Activated CD8-positive, alpha-beta memory T cell treated with anti-CD3 and anti-CD28 coated beads, Interleukin-2, amount 50 U/mL, for 4 hours (primary cell): ENCODE measurements around the gene S100P.
"Not testable (repeated sequence)": the region's sequence is repeated elsewhere in the genome, so short reads cannot be mapped to it uniquely, and the experiment has no call there.

Experiments
- DNase-seq: peaks from one replicate; pipeline ENCODE4 v3.0.0-alpha.2; 2020

Gene S100P

DNA sequence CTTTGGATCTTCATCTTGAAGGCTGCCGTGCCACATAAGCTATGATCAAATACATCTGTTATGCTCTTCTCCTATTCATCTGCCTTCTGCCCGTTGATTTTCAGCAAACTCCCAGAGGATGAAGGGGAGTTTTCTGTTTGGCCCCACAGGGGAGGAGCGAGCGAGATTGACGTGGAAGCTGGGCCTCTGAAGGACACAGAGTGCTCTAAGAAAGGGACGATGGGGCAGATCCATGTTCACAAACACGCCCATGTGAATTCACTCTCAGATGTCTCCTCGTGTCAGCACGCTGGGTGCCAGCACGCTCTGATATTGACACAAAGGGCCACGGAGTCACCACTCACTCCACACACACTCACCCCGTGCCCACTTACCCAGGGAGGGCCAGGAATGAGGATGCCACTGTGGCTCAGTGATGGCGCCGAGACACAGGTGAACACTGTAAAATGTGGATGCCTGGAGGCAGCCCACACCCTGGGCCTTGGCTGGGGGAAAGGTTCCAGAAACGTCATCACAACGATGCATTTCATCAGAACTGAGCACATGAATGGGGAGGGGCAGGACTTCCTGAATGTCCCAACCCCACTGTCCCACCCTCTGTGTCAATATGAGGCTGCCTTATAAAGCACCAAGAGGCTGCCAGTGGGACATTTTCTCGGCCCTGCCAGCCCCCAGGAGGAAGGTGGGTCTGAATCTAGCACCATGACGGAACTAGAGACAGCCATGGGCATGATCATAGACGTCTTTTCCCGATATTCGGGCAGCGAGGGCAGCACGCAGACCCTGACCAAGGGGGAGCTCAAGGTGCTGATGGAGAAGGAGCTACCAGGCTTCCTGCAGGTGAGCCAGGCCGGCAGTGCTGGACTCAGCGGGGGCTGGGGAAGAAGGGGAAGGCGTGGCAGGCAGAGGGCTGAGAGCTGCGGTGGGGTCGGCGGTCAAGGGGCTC, at the start of gene S100P:
S100P (plus strand) TSS at position 648 of the 946 bp plus-strand sequence; CDS start at position 703, 55 bp downstream.
- DNase-seq, result no peak

DNA sequence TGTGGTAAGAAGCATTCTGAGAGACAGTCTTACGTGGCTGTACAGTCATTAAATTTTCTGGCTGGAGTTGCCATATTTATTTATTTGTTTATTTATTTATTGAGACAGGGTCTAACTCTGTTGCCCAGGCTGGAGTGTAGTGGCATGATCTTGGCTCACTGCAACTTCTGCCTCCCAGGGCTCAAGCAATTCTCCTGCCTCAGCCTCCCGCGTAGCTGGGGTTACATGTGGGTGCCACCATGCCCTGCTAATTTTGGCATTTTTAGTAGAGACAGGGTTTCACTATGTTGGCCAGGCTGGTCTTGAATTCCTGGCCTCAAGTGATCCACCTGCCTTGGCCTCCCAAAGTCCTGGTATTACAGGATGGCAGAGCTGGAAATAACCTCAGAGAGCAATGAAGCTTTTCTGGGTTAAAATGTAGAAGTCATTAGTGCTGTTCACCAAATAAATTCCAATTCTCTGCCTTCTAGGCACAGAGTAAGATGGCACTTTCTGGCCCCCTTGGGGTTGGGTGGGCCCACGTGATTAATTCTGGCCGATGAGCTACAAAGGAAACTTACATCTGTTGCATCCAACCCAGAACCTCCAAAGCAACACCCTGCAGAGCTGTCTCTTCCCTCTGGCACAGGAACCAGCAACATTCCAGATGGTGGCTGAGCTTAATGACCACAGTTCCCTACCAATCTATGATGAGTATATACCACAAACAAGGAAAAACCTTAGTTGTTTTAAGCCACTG, 48.7 kb upstream of the S100P start:
- no peak for DNase-seq

DNA sequence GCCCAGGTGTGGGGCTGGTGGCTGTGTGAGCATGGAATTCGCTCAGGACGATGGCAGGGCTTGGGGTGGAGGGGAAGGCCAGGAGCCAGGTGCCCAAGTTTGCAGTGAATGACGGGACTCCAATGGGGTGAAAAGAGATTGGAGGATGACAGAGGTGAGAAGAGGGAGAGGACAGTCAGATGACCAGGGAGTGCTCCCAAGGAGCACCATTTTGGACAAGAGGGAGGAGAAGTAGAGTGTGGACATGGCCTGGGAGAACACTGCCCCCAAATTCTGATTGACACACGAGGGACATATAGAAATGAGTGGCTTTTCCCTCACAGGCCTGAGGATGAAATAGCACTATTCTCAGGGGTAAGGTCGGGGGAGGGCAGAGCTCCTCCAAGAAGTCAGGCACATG, 46.5 kb upstream of the S100P start:
- DNase-seq, result no peak

DNA sequence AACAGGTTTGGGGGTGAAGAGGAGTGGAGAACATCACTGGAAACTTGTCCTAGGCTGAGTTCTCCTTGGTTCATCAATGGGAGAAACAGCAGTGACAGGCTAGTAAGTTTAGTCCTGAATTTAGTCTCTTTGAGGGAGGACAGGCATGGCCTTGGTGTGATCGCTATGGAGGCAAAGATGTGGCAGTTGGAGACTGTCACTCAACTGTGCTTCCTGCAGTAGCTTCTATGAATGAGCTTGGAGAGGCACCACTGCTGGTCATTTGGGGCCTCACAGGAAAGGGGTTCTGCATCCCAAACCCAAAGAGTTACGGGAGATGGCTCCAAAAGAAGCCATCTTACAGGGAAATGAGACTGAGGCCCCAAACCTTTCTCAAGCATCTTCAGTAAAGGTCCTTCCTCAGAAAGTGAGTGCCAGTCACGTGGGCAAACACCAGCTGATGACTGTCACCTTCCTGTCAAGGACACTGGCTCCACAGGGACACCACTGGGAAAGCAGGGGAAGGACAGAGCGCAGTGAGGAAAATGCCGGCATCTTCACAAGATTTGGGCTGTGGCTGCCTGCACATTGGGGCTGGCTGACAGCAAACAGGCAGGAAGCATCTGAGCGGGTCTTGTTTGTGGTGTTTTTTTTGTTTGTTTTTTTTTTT, 46.0 kb upstream of the S100P start:
- DNase-seq, result no peak

DNA sequence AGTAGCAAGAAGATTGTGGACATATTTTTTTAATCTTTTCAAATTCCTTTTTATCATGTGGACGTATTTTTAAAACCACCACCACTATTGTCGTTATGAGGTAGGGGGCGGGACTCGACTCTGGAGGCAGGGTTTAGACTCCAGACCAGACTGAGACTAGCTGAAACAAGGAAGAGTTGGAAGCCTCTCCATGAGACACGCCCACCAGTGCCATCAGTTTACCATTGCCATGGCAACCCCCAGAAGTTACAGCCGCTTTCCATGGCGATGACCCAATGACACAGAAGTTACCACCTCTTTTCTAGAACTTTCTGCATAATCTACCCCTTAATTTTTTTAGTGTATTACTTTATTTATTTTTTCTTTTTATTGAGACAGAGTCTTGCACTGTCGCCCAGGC, 44.5 kb upstream of the S100P start:
- DNase-seq, result no peak

DNA sequence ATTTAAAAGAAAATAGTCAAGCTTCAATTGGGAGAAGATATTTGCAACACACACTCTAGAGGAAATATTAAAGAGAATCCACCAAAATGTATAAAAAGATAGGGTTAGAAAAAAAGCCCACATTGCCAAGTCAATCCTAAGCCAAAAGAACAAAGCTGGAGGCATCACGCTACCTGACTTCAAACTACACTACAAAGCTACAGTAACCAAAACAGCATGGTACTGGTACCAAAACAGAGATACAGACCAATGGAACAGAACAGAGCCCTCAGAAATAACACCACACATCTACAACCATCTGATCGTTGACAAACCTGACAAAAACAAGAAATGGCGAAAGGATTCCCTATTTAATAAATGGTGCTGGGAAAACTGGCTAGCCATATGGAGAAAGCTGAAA, 39.5 kb upstream of the S100P start:
- not testable (repeated sequence) for DNase-seq

DNA sequence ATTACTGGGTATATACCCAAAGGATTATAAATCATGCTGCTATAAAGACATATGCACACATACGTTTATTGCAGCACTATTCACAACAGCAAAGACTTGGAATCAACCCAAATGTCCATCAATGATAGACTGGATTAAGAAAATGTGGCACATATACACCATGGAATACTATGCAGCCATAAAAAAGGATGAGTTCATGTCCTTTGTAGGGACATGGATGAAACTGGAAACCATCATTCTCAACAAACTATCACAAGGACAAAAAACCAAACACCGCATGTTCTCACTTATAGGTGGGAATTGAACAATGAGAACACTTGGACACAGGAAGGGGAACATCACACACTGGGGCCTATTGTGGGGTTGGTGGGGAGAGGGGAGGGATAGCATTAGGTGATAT, 38.4 kb upstream of the S100P start:
- not testable (repeated sequence) for DNase-seq

DNA sequence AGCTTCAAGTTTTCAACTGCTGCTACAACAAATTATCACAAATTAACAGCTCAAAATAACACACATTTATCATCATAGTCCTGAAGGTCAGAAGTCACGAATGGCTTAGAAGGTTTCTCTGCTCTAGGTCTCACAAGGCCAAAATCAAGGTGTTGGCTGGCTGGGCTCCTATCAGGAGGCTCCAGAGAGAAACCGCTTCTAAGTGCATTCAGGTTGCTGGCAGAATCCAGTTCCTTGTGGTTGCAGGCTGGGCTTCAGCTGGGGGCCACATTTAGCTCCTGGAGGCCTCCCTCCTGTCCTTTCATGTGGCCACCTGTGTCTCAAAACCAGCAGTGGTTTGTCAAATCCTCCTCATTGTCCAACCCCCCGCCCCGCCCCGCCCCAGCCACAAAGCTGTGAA, 37.8 kb upstream of the S100P start:
- no peak for DNase-seq

DNA sequence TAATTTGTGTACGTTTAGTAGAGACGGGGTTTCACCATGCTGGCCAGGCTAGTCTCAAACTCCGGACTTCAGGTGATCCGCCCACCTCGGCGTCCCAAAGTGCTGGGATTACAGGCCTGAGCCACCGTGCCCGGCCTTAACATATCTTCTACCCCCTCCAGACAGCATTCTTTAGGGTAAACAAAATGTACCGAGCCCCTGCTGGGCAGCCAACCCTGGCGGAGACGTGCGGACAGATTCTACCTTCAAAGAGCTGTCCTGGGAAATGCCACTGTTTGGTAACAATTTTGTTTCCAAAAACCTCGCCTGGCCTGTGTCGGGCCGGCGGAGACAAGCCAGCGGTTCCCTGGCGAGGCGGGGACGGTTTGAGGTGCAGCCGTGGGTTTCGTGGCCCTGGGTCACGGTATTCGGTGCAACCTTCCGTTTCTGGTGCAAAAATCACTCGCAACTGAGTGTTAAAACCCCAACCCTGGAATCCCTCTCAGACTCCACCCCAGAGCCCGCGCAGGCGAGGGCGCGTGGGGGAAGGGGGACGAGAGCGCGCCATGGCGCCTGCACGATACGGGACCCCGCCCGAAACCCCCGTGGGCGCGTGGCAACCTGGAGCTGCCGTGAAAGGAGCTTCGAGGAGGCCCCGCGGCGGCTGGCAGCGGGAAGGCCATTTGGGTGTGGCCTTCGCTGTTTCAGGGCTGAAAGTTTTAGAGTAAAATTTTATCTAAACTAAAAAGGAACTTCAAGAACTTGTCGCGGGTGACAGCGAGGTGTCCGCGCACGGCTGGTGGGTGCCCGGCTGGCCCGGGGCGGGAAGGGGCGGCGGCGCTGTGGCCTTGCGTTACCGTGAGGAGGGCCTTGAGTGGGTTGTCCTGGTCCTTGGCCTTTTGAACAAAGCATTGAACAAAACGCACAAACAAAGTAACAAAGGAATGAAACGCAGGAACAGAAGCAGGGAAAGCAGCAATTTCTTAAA, 36.2 kb upstream of the S100P start:
- DNase-seq, result no peak

DNA sequence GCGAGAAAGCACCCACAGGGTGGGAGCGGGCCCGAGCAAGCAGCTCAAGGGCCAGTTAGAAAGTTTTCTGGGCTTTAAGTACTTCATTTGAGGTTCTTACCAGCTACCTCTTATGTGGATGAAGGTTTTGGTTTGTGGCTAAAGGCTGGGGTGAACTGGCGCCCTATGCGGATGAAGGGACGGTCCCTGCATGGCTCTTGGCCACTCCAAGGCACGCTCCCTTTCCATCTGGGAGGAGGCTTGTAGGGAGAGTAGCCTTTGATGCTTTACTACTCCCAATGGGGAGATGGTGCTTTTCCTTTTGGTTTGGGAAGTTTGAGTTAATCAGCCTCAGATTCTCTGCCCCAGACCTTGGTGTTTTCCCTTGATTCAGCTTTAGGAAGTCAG, 35.5 kb upstream of the S100P start:
- DNase-seq, result no peak

DNA sequence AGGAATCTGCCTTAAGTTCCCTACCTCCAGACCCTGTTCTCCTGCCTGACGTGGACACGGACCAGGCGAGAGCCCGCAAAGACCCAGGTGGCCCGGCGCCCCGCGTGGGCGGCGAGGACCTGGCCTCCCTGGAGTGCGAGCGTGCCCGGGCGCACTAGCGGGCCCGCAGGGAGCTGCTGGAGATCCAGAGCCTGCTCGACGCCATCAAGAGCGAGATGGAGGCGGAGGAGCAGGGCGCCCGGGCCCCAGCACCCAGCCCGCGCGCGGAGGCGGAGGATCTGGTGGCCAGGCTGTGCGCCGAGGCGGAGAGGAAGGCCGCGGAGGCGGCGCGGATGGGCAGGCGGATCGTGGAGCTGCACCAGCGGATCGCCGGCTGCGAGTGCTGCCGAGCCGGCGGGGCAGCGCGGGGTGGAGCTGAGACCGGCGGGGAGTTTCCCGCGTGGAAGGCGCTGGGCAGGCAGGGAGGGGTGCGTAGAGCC, 35.0 kb upstream of the S100P start:
- DNase-seq, result peak; percentile 59

DNA sequence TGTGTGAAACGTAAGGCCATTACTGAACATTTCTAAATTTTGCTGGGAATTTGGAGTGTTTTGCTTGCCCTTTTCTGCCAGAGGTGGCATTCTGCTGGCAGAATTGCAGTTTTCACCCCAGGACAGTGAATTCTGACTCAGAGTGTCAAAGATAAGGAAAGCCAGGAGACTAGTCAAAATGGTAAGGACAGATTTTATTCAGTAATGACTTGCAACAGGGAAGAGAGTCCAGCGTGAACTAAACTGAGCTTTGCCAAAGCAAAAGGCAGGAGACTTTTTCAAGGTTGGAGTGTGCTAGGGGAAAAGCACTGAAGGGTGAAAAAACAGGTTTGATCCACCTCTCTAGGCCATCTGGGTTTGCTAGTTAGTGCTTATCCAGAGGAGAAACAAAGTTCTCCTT, 33.8 kb upstream of the S100P start:
- no peak for DNase-seq

DNA sequence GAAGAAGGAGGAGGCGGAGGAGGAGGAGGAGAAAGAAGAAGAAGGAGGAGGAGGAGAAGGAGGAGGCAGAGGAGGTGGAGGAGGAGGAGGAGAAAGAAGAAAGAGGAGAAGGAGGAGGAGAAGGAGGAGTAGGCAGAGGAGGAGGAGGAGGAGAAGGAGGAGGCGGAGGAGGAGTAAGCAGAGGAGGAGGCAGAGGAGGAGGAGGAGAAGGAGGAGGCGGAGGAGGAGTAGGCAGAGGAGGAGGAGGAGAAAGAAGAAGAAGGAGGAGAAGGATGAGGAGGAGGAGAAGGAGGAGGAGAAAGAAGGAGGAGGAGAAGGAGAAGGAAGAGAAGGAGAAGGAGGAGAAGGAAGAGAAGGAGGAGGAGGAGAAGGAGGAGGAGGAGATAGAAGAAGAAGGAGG, 33.2 kb upstream of the S100P start:
- no peak for DNase-seq

DNA sequence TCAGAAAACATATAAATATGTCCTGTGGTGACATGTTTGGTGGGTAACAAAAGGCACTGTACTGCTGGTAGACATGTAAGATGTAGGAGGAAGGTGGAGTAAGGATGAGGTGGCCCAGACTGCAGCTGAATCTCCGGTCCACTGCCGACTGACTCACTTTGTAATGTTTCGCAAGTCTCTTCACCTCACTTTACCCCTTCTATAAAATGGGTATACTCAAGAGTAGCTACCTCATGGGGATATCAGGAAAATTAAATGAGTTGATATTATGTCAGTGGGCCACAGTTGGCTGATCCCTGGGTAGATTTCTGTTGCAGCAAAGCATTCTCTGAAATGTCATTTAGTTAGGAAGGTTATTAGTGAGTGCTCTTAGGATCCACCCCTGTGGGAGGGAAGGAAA, 31.1 kb upstream of the S100P start:
- DNase-seq, result no peak

DNA sequence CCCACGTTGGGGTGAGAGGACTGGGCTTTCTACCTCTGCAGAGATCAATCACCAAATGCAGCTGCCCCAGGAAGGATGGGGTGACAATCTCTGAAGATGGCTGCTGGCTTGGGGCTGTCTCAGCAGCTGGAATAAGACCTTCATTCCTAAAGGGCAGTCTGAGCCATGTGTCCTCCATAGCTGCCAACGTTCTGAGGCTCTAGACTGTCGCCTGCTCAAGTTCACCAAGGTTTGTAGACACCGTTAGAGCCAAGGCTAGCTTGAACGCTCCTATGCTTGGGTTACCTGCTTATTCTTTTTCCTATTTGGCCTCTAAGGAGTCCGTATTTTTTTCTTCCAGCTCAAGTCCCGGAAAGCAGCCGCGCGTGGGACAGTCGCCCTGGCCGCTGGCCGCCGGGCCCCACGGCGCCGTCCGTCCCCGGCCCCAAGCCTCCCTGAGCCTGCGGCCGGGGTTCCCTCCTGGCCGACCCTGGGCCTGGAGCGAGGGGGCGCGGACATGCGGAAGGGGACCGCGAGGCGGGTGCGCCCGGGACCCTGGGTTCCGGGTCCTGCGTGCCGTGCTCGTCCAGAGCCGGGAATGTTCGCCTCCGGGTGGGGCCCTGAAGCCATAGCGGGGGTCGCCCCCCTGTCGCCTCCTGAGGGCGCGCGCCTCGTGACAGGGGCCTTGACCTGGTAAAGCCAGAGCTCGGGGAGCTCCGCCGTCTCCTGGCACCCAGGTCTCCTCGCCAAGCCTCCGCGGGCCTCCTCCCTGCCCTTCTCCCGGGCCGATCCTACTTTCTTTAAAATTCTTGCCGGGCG, 29.9 kb upstream of the S100P start:
- DNase-seq, result no peak

DNA sequence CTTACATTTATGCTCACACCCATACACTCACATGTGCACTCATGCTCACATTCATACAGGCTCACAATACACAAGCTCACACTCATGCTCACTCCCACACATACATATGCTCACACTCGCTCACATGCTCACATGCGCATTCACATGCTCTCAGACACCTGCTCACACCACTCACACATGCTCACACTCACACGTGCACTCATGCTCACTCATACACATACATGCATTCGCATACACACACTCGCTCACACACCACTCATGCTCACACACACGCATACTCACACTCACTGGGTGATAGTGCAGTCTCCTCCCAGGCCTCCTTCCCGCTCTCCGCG, 28.4 kb upstream of the S100P start:
- no peak for DNase-seq

DNA sequence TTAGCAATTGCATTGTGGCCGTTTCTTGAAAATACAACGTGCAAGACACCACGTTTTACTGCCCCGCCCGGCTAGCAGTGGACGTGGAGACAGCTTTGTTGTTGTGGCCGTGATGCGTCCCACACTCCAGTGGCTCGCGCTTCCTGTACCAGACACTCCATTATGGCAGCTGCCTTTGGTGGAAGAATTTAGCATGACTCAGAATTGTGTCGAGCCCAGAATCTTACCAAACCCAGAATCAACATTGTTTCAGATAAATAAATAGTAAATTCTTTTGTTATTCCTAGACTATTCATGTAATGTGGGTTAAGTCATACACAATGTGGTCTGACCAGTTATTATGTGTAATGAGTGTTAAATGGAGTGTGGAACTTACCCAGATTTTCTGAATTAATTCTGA, 25.3 kb upstream of the S100P start:
- no peak for DNase-seq

DNA sequence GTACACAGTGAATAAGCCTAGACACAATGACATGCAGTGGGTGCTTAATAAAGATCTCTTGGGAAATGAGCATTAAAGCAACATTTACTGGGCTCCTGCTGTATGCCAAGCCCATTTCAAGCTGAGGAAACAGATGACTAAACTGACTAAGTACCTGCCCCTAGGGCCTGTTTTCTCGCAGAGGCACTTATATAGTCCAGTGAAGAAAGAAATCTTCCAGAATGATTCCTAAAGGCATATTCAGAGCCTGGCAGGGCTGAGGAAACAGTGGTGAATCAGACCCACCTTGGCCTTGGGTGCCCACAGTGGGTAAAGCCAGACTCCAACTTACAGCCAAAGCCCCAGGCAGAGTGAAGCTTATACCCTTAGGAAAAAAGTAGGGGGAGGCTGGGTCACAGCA, 22.0 kb upstream of the S100P start:
- no peak for DNase-seq

DNA sequence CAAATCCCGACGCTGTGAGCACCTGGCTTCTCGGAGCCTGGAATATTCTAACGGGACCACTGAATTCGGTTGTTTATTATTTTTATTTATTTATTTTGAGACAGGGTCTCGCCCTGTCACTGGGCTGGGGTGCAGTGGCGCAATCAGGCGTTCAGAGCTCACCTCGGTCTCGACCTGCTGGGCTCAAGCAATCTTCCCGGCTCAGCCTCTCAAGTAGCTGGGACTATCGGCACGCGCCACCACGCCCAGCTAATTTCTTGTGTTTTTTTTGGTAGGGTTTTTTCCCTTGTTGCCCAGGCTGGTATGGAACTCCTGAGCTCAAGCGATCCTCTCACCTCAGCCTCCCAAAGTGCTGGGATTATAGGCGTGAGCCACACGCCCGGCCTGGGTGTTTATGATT, 21.5 kb upstream of the S100P start:
- no peak for DNase-seq

DNA sequence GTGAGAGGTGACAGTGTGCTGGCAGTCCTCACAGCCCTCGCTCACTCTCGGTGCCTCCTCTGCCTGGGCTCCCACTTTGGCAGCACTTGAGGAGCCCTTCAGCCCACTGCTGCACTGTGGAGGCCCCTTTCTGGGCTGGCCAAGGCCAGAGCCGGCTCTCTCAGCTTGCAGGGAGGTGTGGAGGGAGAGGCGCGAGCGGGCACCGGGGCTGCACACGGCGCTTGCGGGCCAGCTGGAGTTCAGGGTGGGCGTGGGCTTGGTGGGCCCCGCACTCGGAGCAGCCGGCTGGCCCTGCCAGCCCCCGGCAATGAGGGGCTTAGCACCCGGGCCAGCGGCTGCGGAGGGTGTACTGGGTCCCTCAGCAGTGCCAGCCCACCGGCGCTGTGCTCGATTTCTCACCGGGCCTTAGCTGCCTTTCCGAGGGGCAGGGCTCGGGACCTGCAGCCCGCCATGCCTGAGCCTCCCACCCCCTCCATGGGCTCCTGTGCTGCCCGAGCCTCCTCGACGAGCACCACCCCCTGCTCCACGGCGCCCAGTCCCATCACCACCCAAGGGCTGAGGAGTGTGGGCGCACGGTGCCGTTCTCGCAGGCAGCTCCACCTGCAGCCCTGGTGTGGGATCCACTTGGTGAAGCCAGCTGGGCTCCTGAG, 21.0 kb upstream of the S100P start:
- DNase-seq, result not testable (repeated sequence)

DNA sequence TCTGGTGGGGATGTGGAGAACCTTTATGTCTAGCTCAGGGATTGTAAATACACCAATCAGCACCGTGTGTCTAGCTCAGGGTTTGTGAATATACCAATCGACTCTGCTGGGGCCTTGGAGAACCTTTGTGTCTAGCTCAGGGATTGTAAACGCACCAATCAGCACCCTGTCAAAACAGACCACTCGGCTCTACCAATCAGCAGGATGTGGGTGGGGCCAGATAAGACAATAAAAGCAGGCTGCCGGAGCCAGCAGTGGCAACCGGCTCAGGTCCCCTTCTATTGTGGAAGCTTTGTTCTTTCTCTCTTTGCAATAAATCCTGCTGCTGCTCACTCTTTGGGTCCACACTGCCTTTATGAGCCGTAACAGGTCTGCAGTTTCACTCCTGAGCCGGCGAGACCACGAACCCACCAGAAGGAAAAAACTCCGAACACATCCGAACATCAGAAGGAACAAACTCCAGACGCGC, 20.5 kb upstream of the S100P start:
- DNase-seq, result peak; percentile 37
